IPS DF 19.7 (cell line): Measurements from ENCODE around the gene DND1.
A peak's percentile ranks its signal among the peaks of the same experiment; 100 is the strongest.
"Not testable (repeated sequence)": the region's sequence is repeated elsewhere in the genome, so short reads cannot be mapped to it uniquely, and the experiment has no call there.

Experiments
- DNase-seq: peaks from one replicate; pipeline ENCODE4 v3.0.0-alpha.2; 2013; ENCODE audit warnings: low read depth, low spot score

The DND1 gene

GRCh38 chr5:140672455-140673186 is 755 bp downstream of the DND1 start:
- no peak for DNase-seq

- DNase-seq, result no peak
Measured at GRCh38 chr5:140671472-140672125, 1.8 kb downstream of the DND1 start.

GRCh38 chr5:140671035-140671434 is 2.3 kb downstream of the DND1 start:
- not testable (repeated sequence) for DNase-seq

GRCh38 chr5:140664359-140665119 is 8.8 kb downstream of the DND1 start, which contains the start of gene WDR55:
Gene WDR55 (plus strand): TSS chr5:140664904. CDS start chr5:140664913, 9 bp downstream.
- DNase-seq, result peak; percentile 70

- DNase-seq, result no peak
Measured at GRCh38 chr5:140664030-140664358, 9.4 kb downstream of the DND1 start.

- DNase-seq, result not testable (repeated sequence)
Measured at GRCh38 chr5:140660371-140660770, 13.0 kb downstream of the DND1 start.

GRCh38 chr5:140658870-140659269 is 14.5 kb downstream of the DND1 start:
- DNase-seq, result no peak

GRCh38 chr5:140647042-140647419 is 26.3 kb downstream of the DND1 start:
- DNase-seq, result no peak

GRCh38 chr5:140642718-140643117 is 30.7 kb downstream of the DND1 start:
- no peak for DNase-seq

GRCh38 chr5:140641716-140642115 is 31.7 kb downstream of the DND1 start:
- DNase-seq, result no peak

GRCh38 chr5:140639148-140639981 is 34.0 kb downstream of the DND1 start, which contains the start of gene TMCO6:
Gene TMCO6 (plus strand): TSS chr5:140639451. CDS start chr5:140639528, 77 bp downstream.
- peak; percentile 64 for DNase-seq

- DNase-seq, result not testable (repeated sequence)
Measured at GRCh38 chr5:140638898-140639147, 34.6 kb downstream of the DND1 start.

- no peak for DNase-seq
Measured at GRCh38 chr5:140637371-140638100, 35.8 kb downstream of the DND1 start.

GRCh38 chr5:140635291-140636257 is 37.8 kb downstream of the DND1 start:
- no peak for DNase-seq

- no peak for DNase-seq
Measured at GRCh38 chr5:140634103-140634502, 39.3 kb downstream of the DND1 start.

- no peak for DNase-seq
Measured at GRCh38 chr5:140633501-140633900, 39.9 kb downstream of the DND1 start.

- DNase-seq, result no peak
Measured at GRCh38 chr5:140633021-140633471, 40.3 kb downstream of the DND1 start, which contains the start of gene CD14. Gene CD14 (minus strand): TSS chr5:140633175. CDS start chr5:140633071, 104 bp downstream.

- no peak for DNase-seq
Measured at GRCh38 chr5:140632366-140633020, 40.9 kb downstream of the DND1 start.

- no peak for DNase-seq
Measured at GRCh38 chr5:140631831-140632365, 41.5 kb downstream of the DND1 start.
